M059J (cell line): ENCODE data around the gene HSPB2. TPM values are rescaled to one million over a fixed set of nuclear protein-coding genes. Genes with fewer than 3 reads are reported as not detected.
"Not testable (repeated sequence)": the region's sequence is repeated elsewhere in the genome, so short reads cannot be mapped to it uniquely, and the experiment has no call there.

Experiments
- DNase-seq: peaks from one replicate; pipeline ENCODE4 v3.0.0-alpha.2; 2012; ENCODE audit warnings: low read depth
- total RNA-seq: library from RNA; depleted of rRNA; stranded (reverse); fragments of >200 nt; shearing (Covaris generic); gene quantifications from 2 replicates; pipeline ENCODE4 v1.2.3, GENCODE V29; 2014

Gene HSPB2
- total RNA-seq, 1 experiment from 2014 or later = not detected

DNA sequence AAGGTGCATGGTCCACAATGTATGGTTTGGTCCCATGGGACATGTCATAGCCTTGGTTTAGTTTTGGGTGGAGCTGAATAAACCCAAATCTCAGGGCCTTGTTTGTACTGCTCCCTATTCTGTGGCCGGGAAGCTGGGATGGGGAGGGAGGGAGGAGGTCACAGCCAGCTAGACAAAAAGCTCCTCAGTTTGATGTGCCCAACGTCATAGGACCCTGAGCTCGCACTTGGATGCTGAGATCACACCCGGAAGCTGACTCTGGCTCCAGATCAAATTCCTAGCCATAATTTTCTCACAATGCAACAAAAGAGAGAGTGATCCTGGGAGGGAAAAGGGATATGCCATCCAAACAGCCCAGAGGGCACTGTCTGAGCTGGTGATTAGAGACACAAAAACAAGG, 1.5 kb downstream of the HSPB2 start:
- DNase-seq = peak; percentile 27

DNA sequence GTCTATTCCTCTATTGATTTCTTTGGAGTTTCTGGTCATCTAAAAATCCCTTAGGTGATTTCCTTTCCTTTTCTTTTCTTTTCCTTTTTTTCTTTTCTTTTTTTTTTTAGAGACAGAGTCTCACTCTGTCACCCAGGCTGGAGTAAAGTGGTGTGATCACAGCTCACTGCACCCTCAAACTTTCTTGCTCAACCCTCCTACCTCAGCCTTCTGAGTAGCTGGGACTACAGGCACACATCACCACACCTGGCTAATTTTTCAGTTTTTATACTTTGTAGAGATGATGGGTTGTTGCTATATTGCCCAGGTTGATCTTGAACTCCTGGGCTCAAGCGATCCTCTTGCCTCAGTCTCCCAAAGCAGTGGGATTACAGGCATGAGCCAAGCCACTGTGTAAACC, 4.2 kb downstream of the HSPB2 start:
- DNase-seq = no peak

DNA sequence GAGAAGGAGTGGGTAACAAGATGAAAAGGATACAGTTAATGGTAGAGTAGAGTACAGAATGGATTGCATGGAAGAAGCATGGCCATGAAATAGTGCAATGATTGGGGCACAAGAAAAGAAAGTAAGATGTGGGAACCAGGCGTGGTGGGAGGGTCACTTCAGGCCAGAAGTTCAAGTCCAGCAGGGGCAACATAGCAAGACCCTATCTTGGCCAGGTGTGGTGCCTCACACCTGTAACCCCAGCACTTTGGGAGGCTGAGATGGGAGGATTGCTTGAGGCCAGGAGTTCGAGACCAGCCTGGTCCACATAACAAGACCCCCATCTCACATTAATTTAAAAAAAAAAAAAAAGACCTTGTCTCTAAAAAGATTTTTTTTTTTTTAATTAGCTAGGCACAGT, 4.8 kb downstream of the HSPB2 start:
- no peak for DNase-seq

DNA sequence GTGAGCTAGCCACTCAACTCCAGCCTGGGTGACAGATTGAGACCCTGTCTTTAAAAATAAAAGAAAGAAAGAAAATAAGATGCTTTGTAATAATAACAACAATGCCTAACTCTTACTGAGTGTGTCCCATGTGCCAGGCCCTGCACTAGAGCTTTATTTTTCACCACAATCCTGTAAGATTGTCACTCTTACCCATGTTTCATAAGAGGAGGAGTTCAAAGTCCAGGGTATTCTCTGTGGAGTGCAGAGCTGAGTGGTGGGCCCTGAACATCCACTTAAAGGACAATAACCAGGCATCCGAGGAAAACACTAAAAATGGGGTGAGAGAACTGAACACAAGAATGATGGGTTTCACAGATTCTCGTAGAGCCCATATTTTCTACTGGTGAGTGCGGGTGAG, 5.3 kb downstream of the HSPB2 start:
- DNase-seq = no peak

DNA sequence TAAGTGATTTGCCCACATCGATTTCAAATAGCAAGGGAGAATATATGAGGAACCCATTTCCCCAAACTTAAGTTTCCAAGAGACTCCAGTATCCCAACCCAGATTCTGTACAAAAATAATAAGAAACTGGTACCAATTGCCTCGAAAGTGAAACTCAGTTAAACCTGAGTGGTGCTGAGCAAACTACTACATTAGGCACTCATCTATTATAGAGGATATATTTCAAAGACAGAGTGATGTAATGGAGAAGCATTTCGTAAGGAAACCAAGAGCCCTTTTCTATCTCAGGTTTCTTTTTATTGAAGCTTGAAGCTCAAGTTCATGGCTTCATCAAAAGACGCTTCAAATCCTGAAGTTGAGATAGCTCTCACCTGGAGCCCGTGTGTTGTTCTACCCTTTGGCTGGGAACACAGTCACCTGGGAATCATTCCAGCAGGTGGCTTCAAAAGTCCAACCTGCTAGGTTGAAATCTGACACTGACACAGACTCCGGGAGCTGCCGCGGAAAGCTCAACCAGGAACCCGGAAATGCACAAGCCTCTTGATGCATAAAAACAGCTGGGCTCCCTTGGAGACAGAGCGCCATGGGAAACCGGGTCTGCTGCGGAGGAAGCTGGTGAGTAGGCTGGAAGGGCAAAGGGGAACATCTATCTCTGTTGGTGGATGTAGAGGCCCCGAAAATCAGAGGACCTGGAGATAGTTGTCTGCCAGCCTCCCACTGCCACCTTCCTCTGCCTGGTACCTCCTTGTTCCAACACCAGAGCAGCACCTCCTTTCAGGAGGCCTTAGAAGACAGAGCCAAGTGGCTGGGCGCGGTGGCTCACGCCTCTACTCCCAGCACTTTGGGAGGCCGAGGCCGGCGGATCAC, 6.1 kb downstream of the HSPB2 start, which contains the start of gene C11orf52:
C11orf52 (plus strand) TSS at position 524 of the 867 bp plus-strand sequence; CDS start at position 584, 60 bp downstream.
- no peak for DNase-seq

DNA sequence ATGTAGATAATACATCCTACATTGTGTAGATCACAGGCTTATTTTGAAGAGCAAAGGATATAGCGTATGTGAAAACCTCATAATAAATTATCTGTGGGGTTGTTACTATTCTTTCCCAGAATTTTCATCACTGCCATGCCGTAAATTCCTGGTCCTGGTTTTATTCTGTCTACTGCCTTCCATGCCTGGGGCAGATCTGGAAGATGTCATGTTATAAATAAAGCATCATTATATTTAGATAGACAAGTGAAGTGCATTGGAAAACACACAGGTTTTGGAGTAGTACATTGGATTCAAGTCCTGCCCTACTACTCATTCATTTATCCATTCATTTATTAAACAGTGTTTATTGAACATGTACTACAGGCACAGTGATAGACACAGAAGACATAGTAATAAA, 8.4 kb downstream of the HSPB2 start:
- DNase-seq = no peak

DNA sequence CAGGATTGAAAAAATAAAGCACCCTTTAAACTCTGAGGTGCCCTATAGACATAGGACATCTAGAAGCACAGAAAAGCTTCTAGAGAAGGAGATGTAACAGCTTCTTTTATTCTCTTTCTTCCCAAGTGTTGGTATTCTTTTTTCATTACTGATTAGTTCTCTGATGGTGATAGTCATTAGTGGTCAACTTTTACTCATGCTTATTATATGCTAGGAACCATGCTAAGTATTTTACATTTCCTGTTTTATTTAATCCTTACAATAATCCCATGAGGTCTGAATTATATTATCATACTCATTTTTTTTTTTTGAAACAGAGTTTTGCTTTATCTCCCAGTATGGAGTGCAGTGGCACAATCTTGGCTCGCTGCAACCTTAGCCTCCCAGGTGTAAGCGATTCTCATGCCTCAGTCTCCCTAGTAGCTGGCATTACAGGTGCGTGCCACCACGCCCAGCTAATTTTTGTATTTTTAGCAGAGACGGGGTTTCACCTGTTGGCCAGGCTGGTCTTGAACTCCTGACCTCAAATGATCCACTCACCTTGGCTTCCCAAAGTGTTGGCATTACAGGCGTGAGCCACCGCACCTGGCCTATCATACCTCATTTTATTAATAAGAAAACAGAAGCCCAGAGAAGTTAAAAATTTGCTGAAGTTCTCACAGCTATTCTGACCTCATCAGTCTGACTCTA, 9.2 kb downstream of the HSPB2 start:
- DNase-seq = no peak

DNA sequence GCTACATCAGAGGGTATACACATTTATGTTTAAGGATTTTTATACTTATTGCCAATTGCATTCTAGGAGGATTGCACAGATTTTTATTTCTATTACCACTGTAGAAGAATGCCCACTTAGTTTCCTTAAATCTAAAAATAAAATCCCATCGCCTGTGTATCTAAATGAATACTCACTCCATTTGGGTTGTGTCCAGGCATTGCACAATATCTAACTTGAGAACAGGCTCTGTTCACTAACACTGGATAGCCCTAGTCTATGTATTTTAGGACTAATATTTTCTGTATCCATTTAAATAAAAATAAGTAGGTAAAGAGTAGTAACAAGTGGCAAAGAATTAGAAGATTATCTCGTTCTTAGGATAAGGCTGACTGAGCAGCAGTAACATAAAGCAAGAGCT, 10.3 kb downstream of the HSPB2 start:
- DNase-seq = peak; percentile 69

DNA sequence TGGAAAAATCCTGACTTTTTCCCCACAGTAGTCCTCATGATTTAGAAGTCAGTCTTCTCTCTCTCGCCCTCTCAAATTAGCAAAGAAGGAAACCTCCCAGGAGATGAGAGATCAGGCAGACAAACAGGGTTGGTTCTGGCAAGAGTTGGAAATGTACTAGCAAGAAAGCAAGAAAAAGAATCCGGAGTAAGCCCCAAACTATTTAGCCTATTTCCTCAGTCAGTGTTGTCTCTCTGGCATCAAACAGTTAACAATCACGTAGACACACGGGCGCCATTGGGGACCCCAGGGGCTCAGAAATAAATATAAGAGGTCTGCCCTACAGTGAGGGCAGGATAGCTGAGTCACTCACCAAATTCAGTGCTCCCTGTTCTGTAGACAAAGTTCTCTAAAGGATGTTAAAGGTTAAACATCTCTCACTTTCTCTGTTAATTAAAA, 10.8 kb downstream of the HSPB2 start:
- DNase-seq = peak; percentile 48

DNA sequence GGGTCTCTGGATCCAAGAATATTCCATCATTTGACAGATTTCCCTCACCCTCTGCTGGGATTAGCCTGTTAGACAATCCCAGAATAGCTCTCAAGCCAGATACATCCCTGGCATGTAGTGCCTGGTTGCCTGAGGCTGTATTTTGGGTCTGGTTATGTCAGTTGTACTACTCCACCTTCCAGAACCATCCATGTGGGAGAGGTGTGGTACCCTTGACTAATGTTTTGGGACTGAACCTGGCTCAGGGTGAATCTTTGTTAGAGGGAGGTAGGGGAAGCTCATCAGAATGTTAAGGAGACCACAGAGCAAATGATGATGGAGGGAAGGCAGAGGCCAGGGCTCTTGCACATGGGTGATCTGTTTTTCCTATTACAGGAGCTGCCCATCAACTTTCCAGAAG, 11.4 kb downstream of the HSPB2 start:
- peak; percentile 20 for DNase-seq

DNA sequence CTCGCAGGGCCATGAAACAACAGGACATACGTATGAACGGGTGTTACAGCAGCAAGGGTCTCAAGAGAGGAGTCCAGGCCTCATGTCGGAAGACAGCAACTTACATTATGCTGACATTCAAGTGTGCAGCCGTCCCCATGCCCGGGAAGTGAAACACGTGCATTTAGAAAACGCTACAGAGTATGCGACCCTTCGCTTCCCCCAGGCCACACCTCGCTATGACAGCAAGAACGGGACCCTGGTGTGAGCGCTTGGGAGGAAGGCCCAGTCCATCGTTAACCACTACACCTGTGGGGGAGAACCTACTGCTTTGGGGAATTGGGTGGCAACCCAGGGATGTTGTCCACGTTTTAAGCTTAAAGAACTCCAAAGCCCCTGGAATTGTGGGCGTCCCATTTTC, 13.4 kb downstream of the HSPB2 start:
- no peak for DNase-seq

DNA sequence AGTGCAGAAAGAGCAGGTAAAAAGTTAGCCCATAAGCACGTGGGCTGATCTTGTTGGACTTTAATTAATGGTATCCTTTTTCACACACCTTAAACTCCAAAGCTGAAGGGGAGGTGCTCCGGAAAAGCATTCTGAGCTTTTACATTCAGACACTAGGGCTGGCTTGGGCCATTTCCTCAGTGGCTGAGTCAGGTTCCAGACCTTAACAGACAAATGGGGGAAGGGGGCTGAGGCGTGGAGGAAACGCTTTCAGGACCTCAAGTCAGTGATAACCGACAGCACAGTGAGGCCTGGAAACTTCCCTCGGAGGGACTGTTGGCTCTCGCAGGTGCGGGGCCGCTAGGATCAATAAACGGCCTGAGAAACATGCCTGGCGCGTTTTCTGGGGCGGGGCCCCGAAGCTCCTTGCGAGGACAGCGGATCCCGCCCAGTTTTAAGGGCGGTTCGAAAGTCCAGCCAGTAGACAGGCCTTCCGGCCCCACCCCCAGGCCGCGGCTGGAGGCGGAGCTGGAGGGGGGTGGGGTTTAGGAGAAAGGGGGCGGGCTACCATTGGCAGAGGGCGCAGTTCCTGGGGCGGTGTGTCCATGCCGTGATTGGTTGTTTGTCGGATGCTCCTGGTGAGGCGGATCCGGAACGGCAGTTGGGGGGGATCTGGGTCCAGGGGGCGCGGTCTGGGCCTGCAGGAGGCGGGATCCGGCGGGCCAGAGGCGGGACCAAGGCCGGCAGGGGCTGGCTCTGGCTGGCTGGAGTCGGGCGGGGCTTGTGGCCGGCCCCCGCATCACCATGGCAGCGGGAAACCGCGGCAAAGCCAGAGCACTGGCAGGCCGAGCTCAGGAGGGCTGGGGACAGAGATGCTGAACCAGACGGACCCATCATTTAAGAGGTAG, 14.2 kb downstream of the HSPB2 start:
- peak; percentile 94 for DNase-seq

DNA sequence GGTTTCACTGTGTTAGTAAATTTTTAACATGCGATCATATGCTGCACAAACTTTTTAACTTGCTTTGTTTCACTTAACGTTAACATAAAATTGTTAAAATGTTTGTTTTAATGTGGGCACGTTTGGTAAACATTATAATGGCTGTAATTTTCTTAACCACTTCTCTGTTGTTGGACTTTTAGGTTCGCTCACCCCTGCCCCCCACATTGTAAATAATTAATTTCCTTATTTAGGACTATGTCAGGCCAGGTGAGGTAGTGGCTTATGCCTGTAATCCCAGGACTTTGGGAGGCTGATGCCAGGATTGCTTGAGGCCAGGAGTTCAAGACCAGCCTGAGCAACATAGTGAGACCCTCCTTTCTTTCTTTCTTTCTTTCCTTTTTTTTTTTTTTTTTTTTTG, 17.9 kb downstream of the HSPB2 start:
- DNase-seq = no peak

DNA sequence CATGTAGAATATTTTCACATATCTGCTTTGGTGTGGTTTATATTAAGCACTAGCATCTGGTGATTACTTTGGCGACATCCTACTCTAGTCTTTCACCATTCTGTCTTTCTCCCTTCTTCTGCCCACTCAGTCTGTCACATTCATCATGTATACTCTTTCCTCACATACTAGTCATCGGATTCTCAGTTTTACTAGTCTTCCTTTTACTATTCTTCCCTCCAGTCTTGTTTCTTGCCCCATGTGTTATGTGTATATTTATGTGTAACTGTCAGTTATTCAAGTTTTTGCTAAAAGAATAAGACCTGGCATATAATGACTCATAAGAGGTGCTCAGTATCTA, 20.0 kb downstream of the HSPB2 start:
- no peak for DNase-seq

DNA sequence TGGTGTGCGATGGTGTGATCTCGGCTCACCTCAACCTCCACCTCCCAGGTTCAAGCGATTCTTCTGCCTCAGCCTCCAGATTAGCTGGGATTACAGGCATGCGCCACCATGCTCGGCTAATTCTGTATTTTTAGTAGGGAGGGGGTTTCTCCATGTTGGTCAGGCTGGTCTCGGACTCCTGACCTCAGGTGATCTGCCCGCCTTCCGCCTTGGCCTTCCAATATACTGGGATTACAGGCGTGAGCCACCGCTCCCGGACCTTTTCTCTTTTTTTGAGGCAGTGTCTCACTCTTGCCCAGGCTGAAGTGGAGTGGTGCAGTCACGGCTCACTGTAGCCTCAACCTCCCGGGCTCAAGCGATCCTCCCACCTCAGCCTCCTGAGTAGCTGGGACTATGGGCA, 20.6 kb downstream of the HSPB2 start:
- not testable (repeated sequence) for DNase-seq

DNA sequence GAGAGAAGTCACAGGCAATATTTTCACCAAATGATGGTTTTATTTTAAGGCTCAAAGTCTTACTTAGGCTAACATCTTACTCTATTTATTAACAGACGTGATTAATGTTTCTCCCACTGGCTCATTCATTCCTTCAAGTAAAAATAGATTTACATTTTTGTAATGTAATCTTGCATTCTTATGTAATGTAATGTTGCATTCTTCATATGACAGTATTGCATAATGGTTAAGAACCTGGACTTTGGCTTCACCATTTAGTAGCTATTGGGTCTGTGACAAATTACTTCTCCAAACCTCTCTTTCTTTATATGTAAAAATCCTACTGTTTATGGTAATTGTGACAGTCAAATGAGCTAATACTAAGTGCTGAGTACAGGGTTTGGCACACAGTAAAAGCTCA, 21.3 kb downstream of the HSPB2 start:
- no peak for DNase-seq

DNA sequence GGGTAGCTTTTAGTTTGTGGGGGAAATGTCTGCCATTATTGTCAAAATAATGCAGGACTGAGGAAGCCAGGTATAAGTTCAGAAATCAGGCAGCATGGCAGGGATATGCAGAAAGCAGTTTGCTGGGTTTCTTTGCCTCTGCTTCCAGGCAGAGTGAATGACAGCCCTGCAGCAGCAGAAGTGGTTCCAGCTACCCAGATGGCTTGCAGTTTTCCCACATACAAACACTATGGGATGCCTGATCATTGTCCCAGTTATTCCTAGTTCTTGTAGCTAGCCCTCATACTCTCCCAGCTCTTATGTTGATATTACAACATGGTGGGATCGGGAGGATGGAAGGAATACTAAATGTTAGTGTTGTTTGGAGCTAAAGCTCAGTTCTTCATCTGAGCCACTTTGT, 21.8 kb downstream of the HSPB2 start:
- no peak for DNase-seq

DNA sequence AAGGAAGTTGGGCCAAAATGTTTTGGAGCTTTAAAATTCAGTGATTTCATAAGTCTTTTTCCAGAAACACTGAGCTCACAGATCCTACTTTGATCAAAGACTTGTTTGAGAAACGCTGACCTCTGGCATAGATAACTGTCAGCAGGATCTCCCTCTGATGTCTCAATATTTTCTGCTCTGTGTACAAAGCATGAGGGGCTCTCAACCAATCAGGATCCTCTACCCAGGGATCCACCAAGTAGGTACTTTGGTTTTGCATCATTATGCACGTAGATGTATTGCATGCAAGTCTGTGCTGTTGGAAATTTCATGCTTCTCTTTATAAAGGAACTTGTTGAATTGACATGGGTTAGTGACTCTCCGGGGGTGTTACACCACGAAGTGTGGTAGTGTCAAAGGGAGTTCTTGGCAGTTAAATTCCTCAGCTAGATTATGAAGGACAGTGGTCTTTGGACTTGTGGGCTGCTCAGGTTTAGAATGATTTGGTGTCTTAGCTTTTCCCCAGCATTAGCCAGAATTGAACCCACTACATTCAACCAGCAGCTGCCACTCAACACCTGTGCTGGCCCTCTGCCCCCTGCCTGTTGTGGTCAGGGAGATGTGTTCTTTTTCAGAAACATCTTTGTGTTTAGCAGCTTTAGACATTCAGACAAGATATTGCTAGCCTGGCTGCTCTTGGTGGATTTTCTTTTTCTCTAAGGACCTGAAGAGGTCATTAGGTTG, 22.9 kb downstream of the HSPB2 start:
- no peak for DNase-seq

DNA sequence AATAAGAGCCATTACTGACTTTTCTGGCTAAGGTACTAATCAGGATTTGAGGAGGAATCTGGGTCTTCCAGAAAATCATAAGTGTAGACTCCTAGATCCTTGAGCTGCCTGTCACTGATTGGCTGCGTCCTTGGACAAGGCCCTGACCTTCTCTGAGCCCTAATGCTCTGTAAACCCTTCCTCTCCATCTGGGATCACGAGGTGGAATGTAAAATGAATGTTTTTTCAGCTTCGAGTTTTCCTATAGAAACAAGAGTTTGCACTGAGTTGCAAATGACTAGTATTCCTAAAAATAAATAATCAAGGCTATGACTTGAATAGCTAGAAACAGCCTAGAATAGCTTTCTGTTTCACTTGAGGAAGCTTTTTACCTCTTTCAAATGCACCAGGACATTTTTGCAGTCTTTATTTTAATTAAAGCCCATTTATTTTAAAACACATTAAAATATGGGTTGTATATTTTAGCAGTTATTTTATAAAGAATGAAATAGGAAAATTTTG, 23.6 kb downstream of the HSPB2 start:
- no peak for DNase-seq

DNA sequence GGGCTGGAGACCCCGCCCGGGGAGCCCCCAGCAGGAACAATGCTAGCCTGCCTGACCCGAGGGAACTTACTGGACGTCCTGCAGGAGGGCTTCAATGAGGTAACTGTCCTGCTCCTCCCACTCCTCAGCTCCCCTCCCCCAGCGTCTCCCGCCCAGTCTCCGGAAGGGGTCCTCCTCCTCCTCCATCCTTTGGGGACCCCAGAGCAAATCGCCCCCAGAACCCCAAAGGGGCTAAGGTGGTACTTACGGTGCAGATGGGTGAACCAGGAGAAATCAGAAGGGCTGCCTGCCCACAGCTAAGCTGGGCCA, 24.9 kb downstream of the HSPB2 start:
- no peak for DNase-seq

DNA sequence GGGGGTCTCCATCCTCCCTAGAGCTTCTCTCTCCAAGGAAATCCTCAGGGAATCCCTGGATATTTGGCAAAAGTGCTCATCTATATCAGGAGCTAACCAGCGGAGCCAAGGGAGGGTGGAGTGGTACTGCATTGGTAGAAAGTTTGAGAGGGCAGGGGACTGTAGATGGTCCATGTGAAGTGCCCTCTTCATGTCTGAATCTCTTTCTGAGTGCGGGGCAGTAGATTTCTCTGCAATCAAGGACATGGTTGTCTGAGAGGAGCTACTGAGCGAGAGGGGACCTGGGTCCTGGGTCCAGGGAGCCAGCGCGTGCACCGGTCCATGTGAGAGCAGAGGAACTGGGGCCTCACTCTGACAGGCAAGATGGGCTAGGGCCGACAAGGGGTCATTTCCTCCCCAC, 25.3 kb downstream of the HSPB2 start:
- DNase-seq = no peak
